ENCODE data around the gene GRK1. TPM values are rescaled to one million over a fixed set of nuclear protein-coding genes. Genes with fewer than 3 reads are reported as not detected.

Gene GRK1
- total RNA-seq, 4 donors from 2014 or later: 0.07 to 0.12 TPM; not detected in 2

- no peak for TF ChIP-seq POLR2A (IDR thresholded peaks at IDR 0.05)
- TF ChIP-seq CTCF (IDR thresholded peaks at IDR 0.05): no peak
- DNase-seq: no peak
- H3K27ac ChIP-seq: no peak overlapping the region
These were observed 119.3 kb downstream of the GRK1 start for GRCh38 chr13:113786262-113786841.

More at GRCh38 chr13:113786262-113786841, 119.3 kb downstream of the GRK1 start:
- no peaks in the 10 kb centered on the region for H3K9me3 ChIP-seq
- no peaks in the 10 kb centered on the region for H3K4me1 ChIP-seq
- H3K4me3 ChIP-seq: no peak overlapping the region
- H3K27me3 ChIP-seq: no peaks in the 10 kb centered on the region
- intact Hi-C loops (cut with DNase I; ENCODE audit: low total_unique reads): no loop called here
- no peaks in the 10 kb centered on the region for H3K36me3 ChIP-seq

Other genes starting within 250 kb of the GRK1 start
- gene ADPRHL1, start 213.7 kb upstream of the GRK1 start, total RNA-seq: 1 to 10 TPM in 2 of 4 donors, not detected in 2; 1.6 to 3.3 TPM
- 10 to 100 TPM in 3 of 4 donors, 1 to 10 TPM in 1; 7.7 to 68.2 (median 29.3) TPM for gene DCUN1D2, start 176.5 kb upstream of the GRK1 start, total RNA-seq
- gene TFDP1, start 82.5 kb upstream of the GRK1 start, total RNA-seq: 100 to 1,000 TPM in 1 of 4 donors, 10 to 100 TPM in 3; 10.3 to 101 (median 52.3) TPM
- under 1 TPM in 1 of 4 donors, not detected in 3; 0.28 TPM for gene ATP4B, start 9.0 kb upstream of the GRK1 start, total RNA-seq
- gene TMEM255B, start 92.0 kb downstream of the GRK1 start, total RNA-seq: 100 to 1,000 TPM in 1 of 4 donors, 10 to 100 TPM in 2, 1 to 10 TPM in 1; 1.8 to 143 (median 33.2) TPM
- 100 to 1,000 TPM; 128 to 287 (median 199) TPM for gene GAS6, start 196.9 kb downstream of the GRK1 start, total RNA-seq

All from uterus (tissue), 4 donors.